GM12878 (cell line): ENCODE data around the gene RETN. TPM values are rescaled to one million over a fixed set of nuclear protein-coding genes. Genes with fewer than 3 reads are reported as not detected.

Source experiments
- ATAC-seq: fragments of 200-7000 bp; cut with Tn5 transposase; 3 replicates; pipeline ENCODE4 v1.9.1; 2020; ENCODE audit warnings: mild to moderate bottlenecking, moderate library complexity
- BruUV-seq: library from RNA; stranded (reverse); fragments of 400-500 nt; replicated peaks from 2 replicates; lab custom pipeline; 2021; lab: Mats Ljungman, UMichigan
- CTCF ChIA-PET: fragments of 300-600 bp; sonication (Branson Sonifier 250); formaldehyde crosslinking; extraction: SDS; loops from one replicate; lab custom pipeline; 2021; ENCODE audit warnings: inconsistent platforms; lab: Yijun Ruan, JAX
- POLR2A ChIA-PET: fragments of 350-600 bp; formaldehyde crosslinking; extraction: SDS; loops from one replicate; lab custom pipeline; 2021; ENCODE audit warnings: inconsistent platforms; lab: Charles Lee
- RAD21 ChIA-PET: fragments of 300-600 bp; sonication (Branson Sonifier 250); formaldehyde crosslinking; loops from one replicate; lab custom pipeline; 2023; ENCODE audit warnings: antibody characterized with exemption; ENCODE audit not compliant: unreplicated experiment; lab: Charles Lee
- SMC1A ChIA-PET: fragments of 300-600 bp; sonication (Branson Sonifier 250); formaldehyde crosslinking; loops from one replicate; lab custom pipeline; 2023; ENCODE audit not compliant: unreplicated experiment, uncharacterized antibody; lab: Charles Lee
- DNase-seq: peaks from one replicate; pipeline ENCODE4 v3.0.0-alpha.2; 2011; ENCODE audit warnings: low read depth, low spot score
- FAIRE-seq: peaks from 3 replicates; lab custom pipeline; 2011; peaks lifted over from hg19 to GRCh38; lab: Jason Lieb, UNC
- H2AFZ ChIP-seq: 2 replicates; pipeline ENCODE4 v1.6.0; 2011; ENCODE audit warnings: low read depth, low read length, control low read depth; ENCODE audit not compliant: control insufficient read depth
- H3K27ac ChIP-seq: 2 replicates; pipeline ENCODE4 v1.5.1; 2011; ENCODE audit warnings: control low read depth; ENCODE audit not compliant: control insufficient read depth, insufficient read depth
- H3K27me3 ChIP-seq, 2 experiments: replicated peaks in 1 of 2; 2 replicates each; pipeline versions ENCODE4 v1.6.0 to v1.6.1; 2011; ENCODE audit warnings: low read length in 1 of 2; ENCODE audit not compliant: control insufficient read depth in 2 of 2, insufficient read depth in 2 of 2
- H3K36me3 ChIP-seq, 2 experiments: 2 replicates each; pipeline ENCODE4 v1.5.1; 2011; ENCODE audit warnings: low read length in 1 of 2; ENCODE audit not compliant: control insufficient read depth in 2 of 2, insufficient read depth in 2 of 2
- H3K4me1 ChIP-seq: 2 replicates; pipeline ENCODE4 v1.6.1; 2011; ENCODE audit warnings: mild to moderate bottlenecking, low read length, moderate library complexity, mixed read lengths; ENCODE audit not compliant: control insufficient read depth, insufficient read depth
- H3K4me2 ChIP-seq: 2 replicates; pipeline ENCODE4 v1.6.0; 2011; ENCODE audit warnings: control low read depth; ENCODE audit not compliant: control insufficient read depth, insufficient read depth
- H3K4me3 ChIP-seq: fragments of 200-600 bp; sonication (generic); 2 replicates; pipeline ENCODE4 v1.5.1; 2016
- H3K79me2 ChIP-seq: 2 replicates; pipeline ENCODE4 v1.6.0; 2011; ENCODE audit warnings: low read length; ENCODE audit not compliant: control insufficient read depth, insufficient read depth
- H3K9ac ChIP-seq: 2 replicates; pipeline ENCODE4 v1.8.0; 2011; ENCODE audit warnings: low read length, control low read depth, mixed read lengths; ENCODE audit not compliant: control insufficient read depth, insufficient read depth
- H3K9me3 ChIP-seq: replicated peaks from 3 replicates; pipeline ENCODE4 v1.5.1; 2011; ENCODE audit warnings: mild to moderate bottlenecking, low read length; ENCODE audit not compliant: control insufficient read depth, insufficient read depth
- H4K20me1 ChIP-seq: 2 replicates; pipeline ENCODE4 v1.6.0; 2011; ENCODE audit not compliant: control insufficient read depth, insufficient read depth
- BACH1 ChIP-seq: fragments of 450-650 bp; IDR thresholded peaks from 2 replicates; pipeline ENCODE4 v1.6.1; 2017; ENCODE audit warnings: mild to moderate bottlenecking, borderline replicate concordance
- CEBPZ ChIP-seq: fragments of 150-350 bp; IDR thresholded peaks from 2 replicates; pipeline ENCODE4 v1.6.1; 2016; ENCODE audit warnings: low read depth, low read length
- CREB1 ChIP-seq: IDR thresholded peaks from 2 replicates; pipeline ENCODE4 v1.6.1; 2012; ENCODE audit warnings: low read depth, mild to moderate bottlenecking, inconsistent platforms
- EED ChIP-seq: sonication (generic); IDR thresholded peaks from 2 replicates; pipeline ENCODE4 v1.6.1; 2016; ENCODE audit warnings: antibody characterized with exemption, low read depth
- EGR1 ChIP-seq, 2 experiments: IDR thresholded peaks; 1 replicate in 1 of 2; 2 replicates in 1 of 2; pipeline ENCODE4 v1.6.1; 2011 to 2012; ENCODE audit warnings: low read depth in 2 of 2, low read length in 2 of 2, borderline replicate concordance in 1 of 2, mild to moderate bottlenecking in 1 of 2, moderate library complexity in 1 of 2
- FOXM1 ChIP-seq: IDR thresholded peaks from 2 replicates; pipeline ENCODE4 v1.6.1; 2012; ENCODE audit warnings: low read depth, mild to moderate bottlenecking, inconsistent platforms, low read length, moderate library complexity
- HCFC1 ChIP-seq: fragments of 150-350 bp; IDR thresholded peaks from 2 replicates; pipeline ENCODE4 v1.6.1; 2014; ENCODE audit warnings: low read length
- MYB ChIP-seq: fragments of 150-350 bp; IDR thresholded peaks from 2 replicates; pipeline ENCODE4 v1.6.1; 2014; ENCODE audit warnings: mild to moderate bottlenecking, low read depth, low read length, borderline replicate concordance
- POLR2AphosphoS2 ChIP-seq: IDR thresholded peaks from 2 replicates; pipeline ENCODE4 v1.6.1; 2011; ENCODE audit warnings: low read depth, mild to moderate bottlenecking, low read length, improper control_type of control experiment, moderate library complexity
- POU2F2 ChIP-seq: IDR thresholded peaks from 3 replicates; pipeline ENCODE4 v1.6.1; 2011; ENCODE audit warnings: low read depth, mild to moderate bottlenecking, low read length, borderline replicate concordance
- RELB ChIP-seq: fragments of 450-650 bp; IDR thresholded peaks from 2 replicates; pipeline ENCODE4 v1.6.1; 2017; ENCODE audit warnings: low read depth, mild to moderate bottlenecking, moderate library complexity
- SMAD5 ChIP-seq: IDR thresholded peaks from 2 replicates; pipeline ENCODE4 v1.6.1; 2016; ENCODE audit warnings: antibody characterized with exemption, low read depth
- SP1 ChIP-seq: IDR thresholded peaks from one replicate; pipeline ENCODE4 v1.6.1; 2011; ENCODE audit warnings: low read depth, low read length
- SREBF1 ChIP-seq: IDR thresholded peaks from 2 replicates; pipeline ENCODE4 v1.6.1; 2012; ENCODE audit warnings: mild to moderate bottlenecking, low read length
- TARDBP ChIP-seq: IDR thresholded peaks from 2 replicates; pipeline ENCODE4 v1.6.1; 2016; ENCODE audit warnings: borderline replicate concordance
- TBL1XR1 ChIP-seq: IDR thresholded peaks from 2 replicates; pipeline ENCODE4 v1.6.1; 2012; ENCODE audit warnings: low read depth, low read length, improper control_type of control experiment
- TCF3 ChIP-seq: IDR thresholded peaks from 2 replicates; pipeline ENCODE4 v1.6.1; 2012; ENCODE audit warnings: low read depth, mild to moderate bottlenecking, low read length, borderline replicate concordance; ENCODE audit not compliant: insufficient read depth
- ZNF384 ChIP-seq: IDR thresholded peaks from 2 replicates; pipeline ENCODE4 v1.6.1; 2012; ENCODE audit warnings: low read depth, mild to moderate bottlenecking, low read length, improper control_type of control experiment, borderline replicate concordance
- WGBS: methylation state at CpG from one replicate; pipeline ENCODE4 v1.1.6; 2016; ENCODE audit warnings: low lambda C conversion rate; ENCODE audit not compliant: insufficient replicate concordance, insufficient coverage; ENCODE audit errors: missing lambda C conversion rate; 5-methylcytosine and 5-hydroxymethylcytosine counted together
- in situ Hi-C: fragments of 300-500 bp; cut with MboI; formaldehyde crosslinking; loops from 9 replicates; pipeline ENCODE4 v1.14.3; 2018; ENCODE audit warnings: mixed read lengths
- intact Hi-C: fragments of 100-400 bp; cut with micrococcal nuclease; formaldehyde crosslinking; loops from one replicate; pipeline ENCODE4 v1.14.2; 2022; ENCODE audit not compliant: unreplicated experiment
- polyA plus RNA-seq, 11 experiments: library from polyadenylated mRNA; depleted of rRNA in 4 of 11; unstranded in 6 of 11; stranded (reverse) in 5 of 11; fragments of >200 nt; fragmentation: Nextera tagmentation in 4 of 11; fragmentation: Illumina TruSeq in 1 of 11; extraction: Ambion mirVana in 4 of 11; extraction: Trizol in 1 of 11; gene quantifications; 1 replicate in 1 of 11; 2 replicates in 10 of 11; pipeline versions ENCODE4 v1.2.1 to v1.2.3, GENCODE V29; 2011 to 2016; ENCODE audit warnings: inconsistent platforms in 2 of 11, missing spikeins in 2 of 11, low read depth in 1 of 11
- total RNA-seq, 4 experiments: library from RNA; depleted of rRNA in 3 of 4; stranded (reverse); fragments of >200 nt in 3 of 4; fragmentation: Illumina TruSeq in 1 of 4; extraction: Trizol in 1 of 4; gene quantifications; 2 replicates each; pipeline versions ENCODE4 v1.2.1 to v1.2.3, GENCODE V29; 2013 to 2021

Gene RETN
- total and polyA plus RNA-seq, 10 of the 15 experiments (the other 5 are each of a cell fraction or from before 2014, with no cell fraction given): 0.26 TPM; not detected in 9

GRCh38 chr19:7705387-7706187 lies 36.7 kb downstream of the RETN start:
- POLR2A ChIA-PET: interaction anchor here (0.8 to 0.9 kb wide), 2 partner anchors 19 to 46 kb away, joined by 3 read pairs; no protein-coding TSS in a partner anchor
- peak; percentile 91 for DNase-seq
- Histone ChIP-seq H3K36me3 (no peaks in the 10 kb centered on the region), H3K4me1 (peaks cover 83% of the 10 kb centered on the region), H3K4me3 (peak overlapping the region; percentile 53; the same call in 1 of the 2 replicates), H4K20me1 (no peaks in the 10 kb centered on the region), H3K27me3 (no peaks in the 10 kb centered on the region), H3K4me2 (peak overlapping the region; percentile 97), H3K27ac (peak overlapping the region; percentile 99), H3K9me3 (no peaks in the 10 kb centered on the region; the same call in 2 of the 3 replicates), H2AFZ (peak overlapping the region; percentile 56), H3K9ac (peak overlapping the region; percentile 82), H3K79me2 (peaks cover 12% of the 10 kb centered on the region)
- in situ Hi-C loops: loop anchor here (10.0 kb wide), 2 partner anchors 521 to 1181 kb away; no protein-coding TSS in a partner anchor
- WGBS: 3% methylated on average over 24 of the region's 24 CpGs
- RAD21 ChIA-PET: interaction anchor here (0.7 to 2.4 kb wide), 8 partner anchors 9 to 68 kb away, joined by 3 to 9 read pairs (median 6); partner anchors contain the start of gene TRAPPC5
- intact Hi-C loops: loop anchor here (10.0 kb wide), 1 partner anchor 489 kb away; no protein-coding TSS in a partner anchor
- SMC1A ChIA-PET: interaction anchor here (0.7 to 1.2 kb wide), 6 partner anchors 10 to 137 kb away, joined by 3 to 4 read pairs (median 3); no protein-coding TSS in a partner anchor
- no TSS peak for BruUV-seq
- peak; percentile 82 for FAIRE-seq
- CTCF ChIA-PET: interaction anchor here (0.6 to 1.3 kb wide), 4 partner anchors 9 to 325 kb away, joined by 3 to 10 read pairs (median 3); partner anchors contain the start of gene TRAPPC5
- peak; percentile 66 for ATAC-seq
- TF ChIP-seq POLR2AphosphoS2 (no peak), TCF3 (peak; percentile 75; the same call in 1 of the 2 replicates), SREBF1 (no peak), CEBPZ (no peak), HCFC1 (no peak), CREB1 (peak; percentile 74), TBL1XR1 (peak; percentile 98), TARDBP (peak; percentile 33; the same call in 1 of the 2 replicates), ZNF384 (no peak), RELB (peak; percentile 95), POU2F2 (peak; percentile 93), SP1 (peak; percentile 87), BACH1 (peak; percentile 61; the same call in 1 of the 2 replicates), EGR1 (IDR thresholded peaks at IDR 0.05; ENCODE audit: borderline replicate concordance in 1 of 2, low read depth in 2 of 2, low read length in 2 of 2) (peak in 1 of 2 experiments; percentile 81; a peak in 1 of 3 replicates), SMAD5 (no peak), EED (peak; percentile 100), FOXM1 (peak; percentile 97), MYB (no peak)
